Heart left ventricle (tissue), 13 donors: ENCODE measurements around the gene TEF.

Experiments used
- POLR2A ChIP-seq, 2 donors: fragments of 450-650 bp; IDR thresholded peaks; one replicate each; pipeline ENCODE4 v1.6.1; 2017; ENCODE audit warnings: antibody characterized with exemption in 2 of 2, mild to moderate bottlenecking in 2 of 2, moderate library complexity in 2 of 2
- TF ChIP-seq, protein P1 (sequence below), 12 donors: fragments of 200-600 bp; sonication (generic) in 4 of 12; IDR thresholded peaks; one replicate each; pipeline versions ENCODE4 v1.5.0 to v1.8.0; 2018 to 2022; ENCODE audit warnings: antibody characterized with exemption in 12 of 12, mild to moderate bottlenecking in 5 of 12
- donor health status: ischemic (EF 13 %, LVEDD 7.1; RV severe dilation, severe dysfunction).
- donor health status: DM: no; HTN: yes; CAD: no.
- donor health status: DM: no; HTN: no; CAD: no.
- donor health status: ischemic (EF 25% LVEDD 6.9; RV normal size, moderate dysfunction).
- donor health status: ischemic (EF 25% LVEDD 5.7; RV mildly dilated, moderate dysfunction).
- donor health status: ischemic (EF 35%, LVEDD 5.7; RV mildly dilated, moderate dysfunction).
- donor health status: nonischemic (EF 11% LVEDD 7.7; RV severe dilation, severe dysfunction).
- donor health status: DM: yes; HTN: yes; CAD: no.
- donor health status: PGD.
- donor health status: ischemic (EF 29% LVEDD 5.4; RV normal size, mild dysfunction).
- donor health status: nonischemic (EF 23%, LVEDD 6.1; RV moderate dilation, normal function).

- TF ChIP-seq, protein P1, sequence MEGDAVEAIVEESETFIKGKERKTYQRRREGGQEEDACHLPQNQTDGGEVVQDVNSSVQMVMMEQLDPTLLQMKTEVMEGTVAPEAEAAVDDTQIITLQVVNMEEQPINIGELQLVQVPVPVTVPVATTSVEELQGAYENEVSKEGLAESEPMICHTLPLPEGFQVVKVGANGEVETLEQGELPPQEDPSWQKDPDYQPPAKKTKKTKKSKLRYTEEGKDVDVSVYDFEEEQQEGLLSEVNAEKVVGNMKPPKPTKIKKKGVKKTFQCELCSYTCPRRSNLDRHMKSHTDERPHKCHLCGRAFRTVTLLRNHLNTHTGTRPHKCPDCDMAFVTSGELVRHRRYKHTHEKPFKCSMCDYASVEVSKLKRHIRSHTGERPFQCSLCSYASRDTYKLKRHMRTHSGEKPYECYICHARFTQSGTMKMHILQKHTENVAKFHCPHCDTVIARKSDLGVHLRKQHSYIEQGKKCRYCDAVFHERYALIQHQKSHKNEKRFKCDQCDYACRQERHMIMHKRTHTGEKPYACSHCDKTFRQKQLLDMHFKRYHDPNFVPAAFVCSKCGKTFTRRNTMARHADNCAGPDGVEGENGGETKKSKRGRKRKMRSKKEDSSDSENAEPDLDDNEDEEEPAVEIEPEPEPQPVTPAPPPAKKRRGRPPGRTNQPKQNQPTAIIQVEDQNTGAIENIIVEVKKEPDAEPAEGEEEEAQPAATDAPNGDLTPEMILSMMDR (IDR thresholded peaks at IDR 0.05): no peak
- peak in 1 of 2 donors; percentile 38 for TF ChIP-seq POLR2A (IDR thresholded peaks at IDR 0.05)
These were observed 28.6 kb downstream of the TEF start for GRCh38 chr22:41410311-41410751.
